Mucosa of stomach (tissue), 1 donor: Measurements from ENCODE around the gene CDK5RAP3.
A peak's percentile ranks its signal among the peaks of the same experiment; 100 is the strongest.

Experiments
- H3K27me3 ChIP-seq: one replicate; pipeline ENCODE4 v1.7.0; 2013; ENCODE audit warnings: mild to moderate bottlenecking, low read length; ENCODE audit not compliant: control insufficient read depth, insufficient read depth
- H3K36me3 ChIP-seq: one replicate; pipeline ENCODE4 v1.7.0; 2013; ENCODE audit warnings: low read length; ENCODE audit not compliant: control insufficient read depth, insufficient read depth
- H3K4me1 ChIP-seq: one replicate; pipeline ENCODE4 v1.7.0; 2013; ENCODE audit warnings: mild to moderate bottlenecking, low read length; ENCODE audit not compliant: control insufficient read depth, insufficient read depth
- H3K4me3 ChIP-seq: one replicate; pipeline ENCODE4 v1.7.0; 2013; ENCODE audit warnings: low read length
- H3K9ac ChIP-seq: one replicate; pipeline ENCODE4 v1.7.0; 2013; ENCODE audit warnings: mild to moderate bottlenecking, low read length, moderate library complexity
- H3K9me3 ChIP-seq: one replicate; pipeline ENCODE4 v1.7.0; 2013; ENCODE audit warnings: mild to moderate bottlenecking, low read length, moderate library complexity; ENCODE audit not compliant: control insufficient read depth
- donor health status: Pancreatic carcinoma.

Gene CDK5RAP3

DNA sequence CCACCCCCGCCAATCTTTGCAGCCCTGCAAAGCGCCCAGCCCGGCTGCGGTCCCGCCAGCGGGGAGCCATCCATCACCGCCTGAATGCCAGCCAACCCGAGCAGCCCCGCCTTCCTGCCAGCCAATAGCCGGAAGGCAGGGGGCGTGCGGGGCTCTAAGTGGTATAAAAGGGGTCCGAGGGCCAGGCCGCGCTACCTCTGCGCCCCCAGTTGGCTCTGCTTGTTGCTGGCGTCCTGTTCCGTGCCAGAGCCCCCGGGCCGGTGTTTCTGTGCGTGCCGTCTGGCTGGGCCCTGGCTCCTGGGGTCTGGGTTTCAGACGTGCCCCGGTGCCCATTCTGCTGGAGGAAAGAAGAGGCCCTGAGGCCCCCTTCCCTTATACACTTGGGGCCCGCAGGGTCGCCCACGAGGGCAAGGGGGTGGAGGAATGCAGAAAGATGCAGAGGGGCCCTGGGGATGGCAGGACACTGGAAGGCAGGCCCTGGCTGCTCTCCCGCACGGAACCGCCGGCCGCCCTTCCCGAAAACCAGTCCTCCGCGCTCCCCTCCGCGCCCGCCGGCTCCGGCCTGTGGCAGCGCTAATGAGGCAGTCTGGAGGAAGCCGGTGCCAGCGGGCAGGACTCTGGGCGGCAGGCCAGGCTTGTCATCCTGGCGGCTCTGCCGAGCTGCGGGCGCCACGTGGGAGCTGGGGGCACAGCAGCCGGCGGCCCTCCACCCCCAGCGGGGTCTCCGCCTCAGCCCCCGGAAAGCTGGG, 52.7 kb downstream of the CDK5RAP3 start:
- H3K36me3 ChIP-seq, result no peaks in the 10 kb centered on the region
- no peaks in the 10 kb centered on the region for H3K27me3 ChIP-seq
- H3K4me3 ChIP-seq, result no peak overlapping the region
- H3K4me1 ChIP-seq, result peaks cover 38% of the 10 kb centered on the region
- peak overlapping the region; percentile 50 for H3K9ac ChIP-seq
- H3K9me3 ChIP-seq, result no peaks in the 10 kb centered on the region

DNA sequence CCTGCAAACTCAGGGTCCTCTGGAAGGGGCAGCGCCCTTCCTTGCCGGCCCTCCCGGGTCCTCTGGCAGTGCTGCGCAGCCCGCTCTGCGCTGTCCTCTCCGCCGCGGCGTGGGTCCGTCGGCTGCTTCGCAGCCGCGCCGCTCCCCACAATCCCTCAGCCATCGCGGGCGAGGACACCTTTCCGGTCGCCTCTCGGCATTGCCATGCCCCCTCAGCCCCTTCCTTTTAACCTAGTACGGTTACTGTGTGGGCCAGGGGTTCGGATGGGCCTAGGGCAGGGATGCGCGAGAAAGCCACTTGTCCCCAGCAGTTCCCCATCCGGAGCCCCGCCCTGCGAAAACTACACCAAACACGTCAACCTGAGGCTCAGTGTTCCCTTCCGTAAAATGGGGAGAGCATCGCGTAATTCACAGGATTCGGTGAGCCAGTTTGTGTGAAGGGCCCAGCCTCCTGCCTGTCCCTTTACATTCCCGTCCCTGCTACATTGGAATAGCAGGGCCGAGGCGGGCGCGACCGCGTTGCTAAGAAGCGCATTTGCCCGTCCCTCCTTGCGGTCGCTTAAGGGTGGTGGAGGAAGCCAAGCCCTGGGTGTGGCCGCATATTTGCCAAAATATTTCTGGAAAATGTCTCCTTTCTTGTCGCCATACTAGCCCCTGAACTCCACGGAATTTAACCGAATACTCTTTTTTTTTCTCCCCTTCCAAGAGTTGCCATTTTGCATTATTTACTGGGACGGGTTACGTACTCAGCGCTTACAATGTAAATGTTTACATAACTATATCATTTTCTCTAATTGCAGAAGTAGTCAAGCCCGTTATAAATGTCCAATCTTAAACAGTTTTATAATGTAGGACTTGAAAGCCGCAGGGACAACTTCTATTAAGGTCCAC, 53.5 kb downstream of the CDK5RAP3 start:
- Histone ChIP-seq H3K9ac (peak overlapping the region; percentile 50), H3K27me3 (no peaks in the 10 kb centered on the region), H3K4me1 (peaks cover 38% of the 10 kb centered on the region), H3K9me3 (no peaks in the 10 kb centered on the region), H3K36me3 (no peaks in the 10 kb centered on the region), H3K4me3 (peak overlapping the region; percentile 49)

DNA sequence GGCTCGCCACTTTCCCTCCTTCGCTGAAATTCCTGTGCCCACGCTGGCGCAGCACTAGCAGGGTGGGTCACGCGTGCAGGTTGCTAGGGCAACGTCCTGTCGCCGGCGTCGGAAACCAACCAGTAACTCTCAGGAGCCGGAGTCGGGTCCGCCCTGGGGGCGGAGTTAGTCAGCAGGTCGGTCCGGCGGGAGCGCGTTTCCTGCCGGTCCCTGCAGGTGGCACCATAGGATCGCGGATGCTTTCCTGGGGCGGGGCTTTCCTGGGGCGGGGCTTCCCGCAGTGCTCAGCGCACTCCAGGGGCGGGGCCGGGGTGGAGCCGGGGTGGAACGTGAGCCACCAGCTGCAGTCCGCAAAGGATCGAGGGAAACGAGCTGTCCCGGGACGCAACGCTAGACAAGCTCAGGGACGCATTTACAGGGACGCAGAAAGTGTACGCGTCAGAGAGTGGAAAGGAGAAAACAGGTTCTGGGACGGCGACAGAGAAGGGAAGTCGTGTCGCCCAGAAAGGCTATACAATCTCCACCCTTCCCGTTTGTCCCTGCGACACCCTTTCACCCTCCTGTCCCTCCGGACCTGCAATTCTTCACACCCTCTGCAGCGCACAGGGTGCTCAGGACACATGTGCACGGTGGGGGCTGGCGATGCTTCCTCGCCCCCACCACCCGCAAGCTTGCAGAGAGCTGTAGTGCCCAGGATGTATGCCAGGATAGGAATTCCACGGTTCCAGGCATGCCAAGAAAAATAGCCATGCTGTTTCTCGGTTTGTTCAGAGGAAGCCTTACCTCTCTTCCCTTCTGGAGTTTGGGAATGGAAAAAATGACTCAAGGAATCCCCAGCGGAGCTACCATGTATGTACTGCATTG, 54.4 kb downstream of the CDK5RAP3 start:
- peak overlapping the region; percentile 49 for H3K4me3 ChIP-seq
- no peaks in the 10 kb centered on the region for H3K36me3 ChIP-seq
- H3K27me3 ChIP-seq, result no peaks in the 10 kb centered on the region
- H3K4me1 ChIP-seq, result peaks cover 38% of the 10 kb centered on the region
- H3K9ac ChIP-seq, result no peak overlapping the region
- no peaks in the 10 kb centered on the region for H3K9me3 ChIP-seq

DNA sequence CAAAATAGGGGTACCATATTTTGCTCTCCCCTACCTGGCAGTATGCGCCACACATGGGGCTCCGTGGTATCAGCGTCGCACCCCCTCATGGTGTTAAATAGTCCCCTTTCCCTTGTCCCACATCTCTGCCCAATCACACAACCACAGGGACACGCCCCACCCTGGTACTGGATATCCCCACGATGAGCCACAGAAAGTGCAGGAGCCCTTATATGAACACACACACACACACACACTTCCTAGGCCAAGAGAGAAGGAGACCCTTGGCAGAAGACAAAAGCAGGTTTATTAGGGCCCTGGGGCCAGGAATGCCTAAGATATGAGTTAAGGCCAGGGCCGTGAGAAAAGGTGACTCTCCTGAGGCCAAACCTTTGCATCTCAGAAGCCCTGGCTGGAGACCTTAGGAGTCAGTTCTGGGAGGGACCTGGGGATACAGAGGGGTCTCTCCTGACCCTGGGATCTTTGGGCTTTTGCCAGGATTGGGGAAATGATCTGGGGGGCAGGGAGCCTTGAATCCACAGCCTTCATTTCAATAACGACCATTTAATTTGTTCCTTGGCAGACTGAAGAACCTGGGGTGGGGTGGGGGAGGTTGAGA, 55.1 kb downstream of the CDK5RAP3 start:
- Histone ChIP-seq H3K9ac (peak overlapping the region; percentile 0), H3K4me1 (peaks cover 38% of the 10 kb centered on the region)

DNA sequence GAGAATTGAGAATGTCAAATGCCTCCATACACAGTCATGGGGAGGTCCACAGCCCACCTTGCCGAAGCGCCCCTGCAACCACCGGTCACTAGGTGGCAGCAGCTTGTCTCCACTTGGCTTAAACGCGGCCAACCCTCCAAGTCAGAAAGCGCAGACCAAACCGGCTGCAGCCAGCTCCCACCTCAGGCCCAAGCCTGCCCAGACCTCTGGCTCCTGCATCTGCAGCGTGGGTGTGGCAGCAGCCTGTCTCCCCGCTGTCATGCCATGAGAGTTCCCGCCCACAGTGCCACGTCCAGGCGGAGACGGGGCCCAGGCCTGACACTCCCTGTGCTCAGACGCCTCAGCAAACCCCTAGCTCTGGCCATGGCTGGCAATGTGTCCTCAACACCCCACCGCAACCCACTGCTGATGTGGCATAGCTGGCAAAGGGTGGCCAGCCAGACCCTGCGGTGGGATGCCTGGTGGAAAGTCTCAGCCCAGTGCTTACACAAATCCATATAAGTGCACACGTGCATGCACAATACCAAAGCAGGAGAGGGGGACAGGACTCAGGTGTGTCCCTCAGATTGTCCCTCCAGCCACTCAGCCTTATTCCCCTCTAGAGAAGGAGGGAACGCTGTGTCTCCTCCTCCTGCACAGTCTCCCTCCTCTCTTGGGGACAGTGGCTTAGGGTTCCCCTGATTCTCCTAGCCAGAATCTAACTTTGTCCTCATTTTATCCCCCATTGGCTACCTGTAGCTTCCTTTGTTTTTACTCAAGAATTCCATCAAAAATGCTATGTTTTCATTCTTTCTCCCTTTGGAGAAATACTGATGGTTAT, 55.8 kb downstream of the CDK5RAP3 start:
- H3K4me3 ChIP-seq, result no peak overlapping the region

More for the DNA sequence above, 55.1 kb downstream of the CDK5RAP3 start:
- no peaks in the 10 kb centered on the region for H3K27me3 ChIP-seq
- H3K36me3 ChIP-seq, result no peaks in the 10 kb centered on the region
- no peak overlapping the region for H3K4me3 ChIP-seq
- no peaks in the 10 kb centered on the region for H3K9me3 ChIP-seq

DNA sequence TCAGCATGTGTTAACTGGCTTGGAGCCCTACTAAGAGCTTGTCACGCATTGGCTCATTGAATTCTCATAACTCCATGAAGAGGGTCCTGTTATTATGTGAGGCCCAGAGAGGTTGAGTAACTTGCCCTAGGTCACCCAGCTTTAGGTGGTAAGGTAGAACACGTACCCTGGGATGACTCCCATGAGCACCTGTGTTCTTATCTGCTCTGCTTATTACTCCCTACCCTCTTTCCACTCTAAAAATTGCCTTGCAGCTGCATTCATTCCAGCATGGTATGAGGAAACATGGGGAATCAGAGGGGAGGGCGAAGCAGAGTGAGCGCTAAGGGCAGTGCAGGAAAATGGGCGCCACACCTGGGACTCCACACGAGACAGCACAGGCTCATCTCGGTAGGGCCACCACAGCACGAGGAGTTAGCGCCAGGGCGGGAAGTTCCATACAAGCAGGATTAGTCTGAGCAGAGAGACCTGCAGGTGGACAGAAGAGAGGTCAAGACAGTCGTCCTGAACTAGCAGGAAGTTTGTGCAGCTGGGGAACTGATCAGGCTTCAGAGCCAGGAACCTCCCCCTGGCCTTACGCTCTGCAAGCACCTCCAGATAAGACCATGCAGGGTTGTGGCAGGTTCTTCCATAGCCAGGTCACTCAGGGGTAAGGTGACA, 56.5 kb downstream of the CDK5RAP3 start:
- Histone ChIP-seq H3K36me3 (no peaks in the 10 kb centered on the region), H3K4me3 (no peak overlapping the region), H3K9ac (peak overlapping the region; percentile 0), H3K9me3 (no peaks in the 10 kb centered on the region), H3K27me3 (no peaks in the 10 kb centered on the region), H3K4me1 (peaks cover 38% of the 10 kb centered on the region)

More for the DNA sequence above, 55.8 kb downstream of the CDK5RAP3 start:
- Histone ChIP-seq H3K4me1 (peaks cover 38% of the 10 kb centered on the region), H3K27me3 (no peaks in the 10 kb centered on the region), H3K9me3 (no peaks in the 10 kb centered on the region), H3K9ac (peak overlapping the region; percentile 0), H3K36me3 (no peaks in the 10 kb centered on the region)

DNA sequence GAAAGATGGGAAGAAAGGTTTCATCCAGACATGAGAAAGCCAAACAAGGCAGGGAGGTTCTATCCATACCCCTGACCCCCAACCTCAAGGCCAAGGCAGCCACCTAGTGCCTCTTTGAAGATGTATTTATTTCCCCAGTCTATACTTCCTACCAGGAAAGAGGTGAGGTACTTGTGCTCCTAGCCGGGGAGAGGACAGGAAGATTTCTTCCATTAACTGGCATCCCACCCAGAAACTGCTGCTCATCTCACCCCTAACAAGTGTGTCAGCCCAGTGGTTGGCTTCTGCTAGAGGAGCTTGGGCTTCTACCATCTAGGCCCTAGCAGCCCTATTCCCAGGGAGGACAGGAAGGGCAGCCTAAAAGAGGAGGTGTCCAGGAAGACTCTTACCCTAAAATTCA, 57.8 kb downstream of the CDK5RAP3 start:
- no peak overlapping the region for H3K9ac ChIP-seq
- no peaks in the 10 kb centered on the region for H3K9me3 ChIP-seq
- no peaks in the 10 kb centered on the region for H3K27me3 ChIP-seq
- H3K36me3 ChIP-seq, result no peaks in the 10 kb centered on the region
- H3K4me3 ChIP-seq, result no peak overlapping the region
- peaks cover 26% of the 10 kb centered on the region for H3K4me1 ChIP-seq

- no peak overlapping the region for H3K9ac ChIP-seq
- peaks cover 16% of the 10 kb centered on the region for H3K4me1 ChIP-seq
- no peak overlapping the region for H3K4me3 ChIP-seq
- no peaks in the 10 kb centered on the region for H3K27me3 ChIP-seq
- H3K9me3 ChIP-seq, result no peaks in the 10 kb centered on the region
- H3K36me3 ChIP-seq, result no peaks in the 10 kb centered on the region
Measured at GRCh38 chr17:48030531-48030930, 59.6 kb downstream of the CDK5RAP3 start.
